NCI-H345 (cell line): ENCODE measurements around the gene KCNMA1.

Experiments
- DNase-seq: peaks from one replicate; lab custom pipeline; 2025; lab: John Stamatoyannopoulos, UW

Gene KCNMA1

GRCh38 chr10:77041636-77042258 is 595.9 kb downstream of the KCNMA1 start:
- DNase-seq: no peak

DNA sequence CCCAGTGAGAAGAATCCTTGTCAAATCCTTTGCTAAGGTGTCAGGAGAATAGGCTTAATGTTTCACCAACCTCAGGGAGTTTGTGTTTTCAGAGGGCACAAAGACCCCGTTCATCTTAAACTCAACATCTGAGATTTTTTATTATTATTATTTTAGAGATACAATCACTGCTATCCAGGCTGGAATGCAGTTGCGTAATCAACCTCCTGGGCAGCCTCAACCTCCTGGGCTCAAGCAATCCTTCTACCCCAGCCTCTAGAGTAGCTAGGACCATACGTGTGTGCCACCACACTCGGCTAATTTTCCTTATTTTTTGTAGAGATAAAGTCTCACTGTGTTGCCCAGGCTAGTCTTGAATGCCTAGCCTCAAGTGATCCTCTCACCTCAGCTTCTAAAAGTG is 599.2 kb downstream of the KCNMA1 start:
- DNase-seq: no peak

DNA sequence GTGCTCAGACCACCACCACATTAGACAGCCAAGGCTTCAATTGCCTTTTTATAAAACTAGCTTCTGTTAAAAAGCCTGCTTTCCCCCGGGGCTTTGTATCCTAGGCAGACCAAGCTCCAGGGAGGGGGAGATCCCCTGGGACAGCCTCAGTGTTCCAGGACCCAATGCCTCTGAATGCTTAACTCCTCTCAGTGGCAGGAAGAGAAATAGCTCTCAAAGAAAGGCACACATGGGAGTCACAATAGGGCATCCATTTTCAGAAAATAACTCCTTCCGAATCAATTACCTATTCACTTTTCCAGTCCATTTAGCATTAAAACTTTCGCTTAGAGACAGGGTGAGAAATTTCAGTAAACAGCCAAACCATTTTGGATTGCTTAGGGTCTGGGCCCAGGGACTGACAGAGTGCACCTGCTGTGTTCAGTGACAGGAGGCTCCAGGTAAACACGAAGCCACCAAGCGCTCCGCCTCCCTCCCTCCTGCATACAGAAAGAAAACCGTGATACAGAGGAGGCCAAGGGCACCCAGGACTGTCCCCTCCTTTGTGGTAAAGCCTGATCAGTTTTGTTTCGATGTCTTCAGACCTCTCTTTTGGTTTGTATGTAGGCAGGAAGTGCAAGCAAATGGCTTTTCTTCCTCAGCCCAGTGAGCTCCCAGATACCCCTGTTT is 599.7 kb downstream of the KCNMA1 start:
- peak; percentile 87 for DNase-seq

DNA sequence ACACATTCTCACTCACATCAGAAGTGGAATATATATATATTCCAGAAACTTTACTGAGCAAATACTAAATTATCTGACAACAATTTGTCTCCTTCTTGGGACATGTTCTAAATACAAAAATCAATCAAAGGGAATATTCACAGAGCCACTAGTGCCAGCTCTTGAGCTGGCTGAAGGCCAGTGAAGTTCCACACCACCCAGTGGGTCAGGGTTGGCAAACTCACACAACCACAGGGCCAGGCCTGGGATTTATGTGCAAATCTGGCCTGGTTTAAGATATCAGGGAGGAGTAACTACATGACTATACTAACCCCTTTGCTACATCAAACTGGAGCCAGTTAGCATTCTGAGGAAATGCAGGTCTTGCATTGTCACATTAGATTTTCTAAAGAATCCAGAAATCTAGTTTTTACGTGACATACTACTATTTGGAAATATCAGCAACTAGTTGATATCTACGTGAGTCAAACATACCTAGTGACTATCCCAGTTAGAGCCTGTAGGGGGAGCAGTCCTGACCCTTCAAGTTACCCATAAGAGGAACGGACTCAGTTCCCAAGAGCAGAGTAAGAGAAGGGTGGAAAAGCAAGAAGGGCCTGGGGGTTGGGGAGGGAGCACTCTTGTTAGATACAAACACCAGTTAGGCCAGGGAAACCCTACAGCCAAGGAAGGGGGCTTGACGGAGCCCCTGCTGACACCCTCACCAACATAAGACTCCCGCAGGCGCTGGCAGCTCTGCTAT is 600.4 kb downstream of the KCNMA1 start:
- peak; percentile 30 for DNase-seq

- DNase-seq: no peak
These were observed 601.3 kb downstream of the KCNMA1 start for GRCh38 chr10:77036276-77036675.

DNA sequence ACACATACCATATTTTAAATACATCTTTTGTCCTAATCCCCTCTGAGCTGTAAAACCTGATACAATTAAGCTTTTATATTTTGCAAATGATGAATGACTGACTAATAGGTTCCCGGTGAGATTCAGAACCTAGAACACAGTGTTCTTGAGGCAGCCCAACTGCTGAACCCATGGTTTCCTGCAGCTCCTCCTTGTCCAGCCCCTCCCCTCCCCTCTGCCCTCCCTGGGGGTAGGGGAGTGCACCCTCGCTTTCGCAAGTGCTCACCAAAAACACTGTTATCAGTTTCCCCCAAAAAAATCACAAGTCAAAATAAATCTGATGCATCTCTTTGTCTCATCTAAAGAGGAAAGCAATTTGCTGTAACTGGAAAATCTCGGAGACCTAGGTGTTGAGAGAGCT is 602.8 kb downstream of the KCNMA1 start:
- DNase-seq: no peak

DNA sequence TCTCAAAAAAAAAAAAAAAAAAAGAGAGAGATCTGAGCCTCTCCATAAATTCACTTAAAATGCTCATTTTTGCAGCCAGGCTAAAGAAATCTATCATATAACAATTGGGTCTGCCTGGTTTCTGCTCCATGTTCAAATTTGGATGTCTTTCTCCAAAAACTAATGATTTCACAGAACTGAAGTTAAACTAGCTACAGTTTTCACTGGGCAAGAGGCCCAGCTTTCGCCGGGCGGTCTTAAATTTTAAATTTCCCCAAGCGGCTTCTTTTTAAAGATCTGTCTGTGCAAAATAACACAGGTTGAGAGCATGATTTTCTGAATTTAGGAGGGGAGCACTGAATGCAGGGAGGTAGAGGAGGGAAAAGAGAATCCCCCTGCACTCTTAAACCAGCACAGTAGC is 603.4 kb downstream of the KCNMA1 start:
- no peak for DNase-seq

GRCh38 chr10:77032188-77032570 is 605.4 kb downstream of the KCNMA1 start:
- no peak for DNase-seq

- no peak for DNase-seq
These were observed 605.9 kb downstream of the KCNMA1 start for GRCh38 chr10:77031531-77032187.

- no peak for DNase-seq
These were observed 606.6 kb downstream of the KCNMA1 start for GRCh38 chr10:77030974-77031373.

- DNase-seq: no peak
These were observed 607.6 kb downstream of the KCNMA1 start for GRCh38 chr10:77029777-77030717.

DNA sequence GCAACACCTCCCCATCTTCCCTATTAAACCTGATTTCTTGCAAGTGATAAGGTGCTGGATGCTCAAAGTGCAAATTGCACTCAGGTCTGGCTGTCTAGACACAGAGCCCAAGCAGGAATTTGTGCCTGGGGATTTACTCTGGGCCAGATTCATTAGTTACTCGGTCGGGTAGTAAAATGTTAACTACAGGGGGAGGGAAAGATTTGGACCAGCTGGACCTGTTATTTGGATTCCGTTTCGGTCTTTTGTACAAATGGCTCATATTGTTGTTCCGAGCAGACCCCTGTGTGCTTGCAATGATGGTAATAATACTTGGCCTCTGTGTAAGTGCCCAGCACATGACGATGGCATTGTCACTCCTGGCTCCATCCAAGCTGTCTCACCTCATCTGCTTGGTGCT is 609.6 kb downstream of the KCNMA1 start:
- no peak for DNase-seq

DNA sequence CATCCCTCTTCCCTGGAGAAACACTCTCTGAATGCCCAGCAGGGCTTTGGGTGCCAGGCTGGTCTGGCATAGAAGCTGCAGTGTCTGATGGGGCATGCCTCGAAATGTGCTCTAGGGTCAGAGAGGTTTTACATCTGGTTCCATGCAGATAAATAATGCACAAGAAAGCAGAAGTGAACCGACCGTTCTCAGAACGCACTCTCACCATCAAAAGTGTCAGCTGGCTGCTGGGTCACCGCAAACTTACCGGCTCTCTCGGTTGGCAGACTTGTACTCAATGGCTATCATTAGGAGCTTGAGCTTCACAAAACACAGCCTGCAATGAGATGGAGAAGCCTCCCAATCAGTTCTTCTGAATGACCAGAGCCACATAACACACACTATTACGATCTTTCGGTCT is 610.0 kb downstream of the KCNMA1 start:
- no peak for DNase-seq

GRCh38 chr10:77027141-77027540 is 610.5 kb downstream of the KCNMA1 start:
- no peak for DNase-seq

GRCh38 chr10:77026148-77026547 is 611.5 kb downstream of the KCNMA1 start:
- no peak for DNase-seq

- no peak for DNase-seq
These were observed 613.1 kb downstream of the KCNMA1 start for GRCh38 chr10:77024461-77024860.

- no peak for DNase-seq
These were observed 614.2 kb downstream of the KCNMA1 start for GRCh38 chr10:77023396-77023795.

DNA sequence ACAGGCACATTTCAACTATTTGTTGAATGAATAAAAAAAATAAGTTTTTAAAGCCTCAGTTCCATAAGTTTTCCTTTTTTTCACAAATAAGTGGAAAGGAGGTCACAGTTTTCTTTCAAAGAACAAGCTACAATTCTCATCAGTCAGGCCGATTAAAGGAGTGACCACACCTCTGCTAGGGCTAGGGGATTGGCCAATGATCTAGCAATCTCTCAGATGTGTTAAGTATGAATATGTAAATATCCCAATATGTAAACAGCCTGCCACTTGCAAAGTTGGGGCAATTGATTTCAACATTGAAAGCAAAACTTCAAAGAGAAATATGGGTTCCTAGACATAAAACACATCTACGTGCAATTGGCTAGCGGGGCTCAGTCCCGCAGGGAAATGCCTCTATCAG is 614.9 kb downstream of the KCNMA1 start:
- no peak for DNase-seq

DNA sequence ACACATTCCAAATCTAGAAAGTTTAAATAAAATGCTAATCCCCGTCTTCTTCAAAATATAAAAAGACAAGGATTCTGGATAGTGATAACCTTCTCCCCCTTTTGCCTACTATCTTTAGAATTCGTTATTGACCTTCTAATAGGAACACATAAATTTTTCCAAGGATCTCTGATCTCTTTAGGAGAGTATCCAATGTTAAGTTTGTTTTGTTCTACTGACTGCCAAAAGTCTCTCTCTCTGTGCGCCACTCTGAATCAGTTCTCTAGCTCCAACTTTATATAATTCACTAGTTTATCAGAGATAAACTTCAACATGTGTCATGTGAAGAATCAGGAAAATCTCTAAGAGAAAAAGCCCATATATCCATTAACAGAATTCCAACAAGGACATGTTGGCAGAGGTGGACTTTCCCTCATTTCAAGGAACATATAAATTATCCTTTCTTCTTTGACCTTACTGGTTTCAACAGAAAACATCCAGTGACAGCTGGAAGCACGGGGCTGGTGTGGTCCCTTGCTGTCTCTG is 615.6 kb downstream of the KCNMA1 start:
- no peak for DNase-seq

DNA sequence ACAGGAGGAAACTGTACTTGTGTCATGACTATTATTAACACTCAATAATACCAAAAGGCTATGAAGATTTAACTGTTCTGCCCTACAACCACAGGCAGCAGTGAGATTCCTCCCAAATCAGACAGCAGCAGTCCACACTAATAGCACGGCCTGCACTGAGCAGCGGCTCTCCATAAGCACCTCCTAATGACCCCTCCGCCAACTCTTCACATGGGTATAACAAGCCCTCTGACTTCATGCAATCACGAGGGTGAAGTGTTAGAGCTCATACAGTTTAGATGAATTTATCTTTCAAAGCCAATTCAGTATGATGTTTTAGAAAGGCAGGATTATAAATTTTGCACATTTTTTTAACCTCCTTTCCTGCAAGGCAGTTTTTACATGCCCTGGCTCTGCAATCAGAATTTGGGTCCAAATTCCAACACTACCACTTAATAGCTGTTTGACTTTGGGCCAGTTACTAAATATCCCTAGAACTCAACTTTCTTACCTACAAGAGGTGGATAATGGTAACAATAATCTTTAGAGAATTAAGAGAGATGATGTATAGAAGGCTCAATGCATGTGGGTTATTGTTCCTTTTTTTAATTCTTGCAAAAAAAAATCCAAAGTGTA is 617.1 kb downstream of the KCNMA1 start:
- DNase-seq: no peak

GRCh38 chr10:77016855-77017254 is 620.8 kb downstream of the KCNMA1 start:
- DNase-seq: no peak
